ENCODE results near the gene SRXN1. TPM values are rescaled to one million over a fixed set of nuclear protein-coding genes. Genes with fewer than 3 reads are reported as not detected.

The SRXN1 gene
- total RNA-seq, 1 donor from 2014 or later = 15.4 TPM

DNA sequence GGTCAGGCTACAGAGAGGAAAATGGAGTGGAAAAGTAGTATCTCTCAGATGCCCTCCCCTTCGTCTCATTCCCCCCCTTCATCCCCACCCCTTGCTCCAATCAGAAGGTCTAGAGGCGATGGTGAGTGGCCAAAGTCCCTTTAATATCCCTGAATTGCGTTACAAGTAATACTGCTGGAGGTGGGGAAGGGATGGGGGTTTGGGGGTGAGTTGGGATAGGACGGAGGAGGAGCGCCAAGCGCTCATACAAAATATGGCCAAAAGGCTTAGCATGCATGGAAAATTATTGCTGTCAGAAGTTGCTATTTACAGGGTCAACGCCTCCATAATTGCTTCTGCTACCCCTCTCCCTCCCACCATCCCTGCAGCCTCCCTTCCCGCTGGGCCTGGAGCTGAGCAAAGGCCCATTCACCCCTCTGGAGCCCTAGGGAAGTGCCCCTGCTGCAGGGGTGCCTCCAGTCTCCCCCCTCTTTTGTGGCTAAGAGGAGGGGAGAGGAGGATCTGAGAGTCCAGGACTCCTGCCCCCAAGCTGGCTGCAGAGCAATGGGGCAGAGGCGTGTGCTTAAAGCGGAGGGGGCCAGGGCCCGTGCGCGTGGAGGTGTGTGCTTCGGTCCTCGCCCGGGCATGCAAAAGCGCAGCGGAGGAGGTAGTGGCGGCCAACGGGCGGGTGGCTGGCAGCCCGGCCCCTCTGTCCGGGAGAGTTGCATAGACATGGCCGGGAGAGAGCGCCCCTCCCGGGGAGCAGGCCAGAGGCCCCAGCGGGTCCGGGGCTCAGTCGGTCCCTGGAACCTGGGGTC, 8.7 kb upstream of the SRXN1 start:
- no peak for DNase-seq (ENCODE audit: low spot score)
- no peak for ATAC-seq
- intact Hi-C loops (cut with DNase I) = no loop called here

DNA sequence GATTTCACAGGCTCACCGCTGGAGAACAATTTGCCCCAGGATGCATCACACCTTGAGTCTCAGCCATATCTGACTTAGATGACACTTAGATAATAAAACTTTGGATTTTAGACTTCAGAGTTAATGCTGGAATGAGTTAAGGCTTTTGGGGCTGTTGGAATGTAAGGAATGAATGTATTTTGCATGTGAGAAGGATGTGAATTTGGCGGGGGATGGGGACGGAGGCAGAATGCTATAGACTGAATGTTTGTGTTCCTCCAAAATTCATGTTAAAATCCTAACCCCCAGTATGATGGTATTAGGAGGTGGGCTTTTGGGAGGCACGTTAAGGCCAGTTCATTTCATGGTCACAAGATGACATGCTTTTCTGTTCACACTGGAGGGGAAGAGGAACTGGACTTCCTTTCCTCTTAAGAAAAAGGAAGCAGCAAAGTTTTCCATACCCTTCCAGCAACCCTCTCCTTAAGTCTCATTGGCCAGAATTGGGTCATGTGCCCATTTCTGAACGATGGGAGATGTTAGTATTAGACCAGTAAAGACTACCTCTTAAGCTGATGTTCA, 5.8 kb upstream of the SRXN1 start:
- DNase-seq (ENCODE audit: low spot score) = no peak
- intact Hi-C loops (cut with DNase I) = no loop called here
- no peak for ATAC-seq

DNA sequence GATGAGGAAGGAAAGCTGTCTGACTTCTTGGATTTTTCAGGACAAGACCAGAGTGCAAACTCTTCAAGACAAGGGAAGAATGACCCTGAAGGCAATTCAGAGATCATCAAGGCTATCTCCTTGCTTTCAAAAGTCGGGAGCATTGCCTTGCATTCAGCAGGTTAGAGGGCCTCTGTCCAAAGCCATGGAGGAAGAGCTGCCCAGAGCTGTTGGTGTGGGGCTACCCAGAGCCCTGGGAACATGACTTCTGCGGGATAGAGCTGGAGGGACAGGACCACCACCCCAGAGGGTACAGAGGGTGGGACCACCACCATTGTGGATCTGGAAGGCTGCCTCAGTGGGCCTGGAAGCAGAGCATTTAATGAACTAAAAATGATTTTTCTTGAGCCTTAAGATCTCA, 5.2 kb upstream of the SRXN1 start:
- no peak for ATAC-seq
- no peak for DNase-seq (ENCODE audit: low spot score)
- intact Hi-C loops (cut with DNase I) = no loop called here

DNA sequence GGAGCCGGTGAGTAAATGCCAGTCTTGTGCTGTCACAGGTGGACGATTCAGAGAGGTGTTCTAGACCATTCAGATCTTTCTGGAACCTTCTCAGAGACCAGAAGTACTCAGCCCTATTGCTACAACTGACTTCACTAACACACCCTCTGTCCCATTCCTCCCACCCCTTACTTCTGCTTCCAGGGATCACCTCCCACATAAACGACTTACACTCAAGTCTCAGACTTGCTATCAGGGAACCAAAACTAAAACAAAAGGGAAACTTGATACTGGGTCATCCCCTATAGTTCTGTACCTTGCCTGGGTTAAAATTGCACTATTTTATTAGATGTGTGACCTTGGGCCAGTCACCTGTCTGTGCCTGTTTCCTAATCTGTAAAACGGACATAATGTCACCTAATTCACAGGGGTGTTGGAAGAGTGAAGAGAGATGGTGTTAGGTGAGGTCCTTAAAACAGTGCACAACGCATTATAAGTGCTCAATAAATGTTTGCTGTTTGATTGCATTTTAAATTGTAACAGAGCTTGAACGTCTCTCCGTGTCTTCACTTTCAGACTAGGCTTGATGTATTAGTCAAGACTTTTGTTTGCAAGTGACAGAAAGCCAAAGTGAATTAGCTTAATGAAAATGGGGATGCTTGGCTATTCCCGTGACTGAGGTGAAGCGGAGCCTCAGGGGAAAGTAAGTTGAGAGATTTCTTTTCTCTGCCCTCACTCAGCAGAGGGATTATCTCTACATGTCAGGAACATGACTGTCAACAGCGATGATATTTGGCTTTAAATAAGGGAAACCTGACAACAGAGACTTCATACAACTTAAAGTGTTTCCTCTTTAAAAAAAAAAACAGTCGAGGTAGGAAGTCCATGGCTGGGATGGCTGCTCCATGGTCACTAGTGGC, 3.0 kb upstream of the SRXN1 start:
- ATAC-seq (no peak), DNase-seq (ENCODE audit: low spot score) (no peak)
- intact Hi-C loops (cut with DNase I) = no loop called here

DNA sequence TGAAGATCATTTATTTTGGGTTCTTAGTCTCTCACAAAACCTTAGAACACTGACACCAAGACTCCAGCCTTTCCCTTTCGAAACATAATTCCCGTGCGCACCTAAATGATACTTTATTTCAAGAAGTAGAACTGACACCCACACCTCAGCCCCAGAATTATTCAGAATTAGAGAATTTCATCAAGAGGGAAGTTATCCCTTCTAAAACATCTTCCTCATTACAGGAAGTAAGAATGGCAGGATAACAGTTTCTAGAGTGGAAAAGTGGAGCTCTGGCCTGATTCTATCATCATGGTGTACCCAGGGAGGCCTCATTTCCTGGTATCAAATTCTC, 1.4 kb upstream of the SRXN1 start:
- DNase-seq (ENCODE audit: low spot score) (no peak), ATAC-seq (no peak)
- intact Hi-C loops (cut with DNase I) = no loop called here

DNA sequence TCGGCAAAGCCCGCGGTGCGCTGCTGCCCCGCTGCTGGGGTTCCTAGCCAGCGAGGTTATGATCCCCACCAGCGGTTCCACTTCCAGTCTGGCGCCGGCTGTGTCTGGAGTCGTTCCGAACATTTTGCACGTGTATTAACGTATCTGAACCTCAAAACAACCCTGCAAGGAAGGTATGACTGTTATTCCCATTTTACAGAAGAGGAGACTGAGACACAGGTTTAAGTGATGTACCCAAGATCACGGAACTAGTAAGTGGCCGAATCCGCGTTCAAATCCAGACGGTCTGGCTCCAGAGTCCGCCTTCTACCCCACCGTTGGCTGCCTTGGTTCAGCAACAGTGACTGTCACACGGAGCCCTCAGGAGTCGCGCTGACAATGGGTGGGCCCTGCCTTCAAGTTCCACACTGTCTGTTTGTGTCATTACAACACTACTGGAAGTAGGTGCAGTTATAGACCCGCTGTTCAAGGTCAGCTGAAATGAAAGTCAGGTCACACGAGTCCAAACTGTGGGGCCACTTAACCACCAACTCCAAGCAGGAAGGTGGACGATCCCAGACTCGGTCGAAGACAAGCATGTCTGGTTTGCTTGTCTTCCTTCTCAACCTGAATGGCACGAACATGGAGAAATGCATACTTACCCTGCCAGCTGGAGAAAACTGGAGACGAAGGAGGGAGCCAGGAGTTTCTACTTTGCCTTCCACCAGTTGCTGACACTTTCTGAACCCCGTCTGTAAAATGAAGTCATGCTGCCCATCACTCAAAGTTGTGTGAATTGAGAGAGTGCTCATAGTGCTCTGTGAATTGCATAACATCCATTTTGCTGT, 803 bp upstream of the SRXN1 start:
- ATAC-seq = no peak
- intact Hi-C loops (cut with DNase I) = no loop called here
- no peak for DNase-seq (ENCODE audit: low spot score)

GRCh38 chr20:652615-653109, 338 bp downstream of the SRXN1 start:
- DNase-seq (ENCODE audit: low spot score) = peak; percentile 69
- peak; percentile 28 for ATAC-seq
- intact Hi-C loops (cut with DNase I) = no loop called here

- ATAC-seq = peak; percentile 6
- DNase-seq (ENCODE audit: low spot score) = no peak
- intact Hi-C loops (cut with DNase I) = no loop called here
These were observed 1.0 kb downstream of the SRXN1 start for GRCh38 chr20:651713-652614.

DNA sequence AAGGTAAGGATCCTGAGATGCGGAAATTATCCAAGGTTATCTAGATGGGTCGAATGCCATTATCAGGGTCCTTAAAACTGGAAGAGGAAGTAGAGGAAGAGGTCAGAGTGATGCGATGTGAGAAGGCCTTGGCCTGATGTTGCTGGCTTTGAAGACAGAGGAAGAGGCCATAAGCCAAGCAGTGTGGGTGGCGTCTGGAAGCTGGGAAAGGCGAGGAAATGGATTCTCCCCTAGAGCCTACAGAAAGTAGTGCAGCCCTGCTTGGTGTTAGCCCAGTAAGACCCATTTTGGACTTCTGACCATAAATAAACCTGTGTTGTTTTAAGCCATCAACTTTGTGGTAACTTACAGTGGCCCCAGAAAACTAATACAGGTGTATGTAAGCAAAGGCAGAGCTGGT, 2.0 kb downstream of the SRXN1 start:
- no peak for ATAC-seq
- no peak for DNase-seq (ENCODE audit: low spot score)
- intact Hi-C loops (cut with DNase I) = no loop called here

GRCh38 chr20:650281-650680, 2.7 kb downstream of the SRXN1 start:
- intact Hi-C loops (cut with DNase I) = no loop called here
- DNase-seq (ENCODE audit: low spot score) (no peak), ATAC-seq (no peak)

DNA sequence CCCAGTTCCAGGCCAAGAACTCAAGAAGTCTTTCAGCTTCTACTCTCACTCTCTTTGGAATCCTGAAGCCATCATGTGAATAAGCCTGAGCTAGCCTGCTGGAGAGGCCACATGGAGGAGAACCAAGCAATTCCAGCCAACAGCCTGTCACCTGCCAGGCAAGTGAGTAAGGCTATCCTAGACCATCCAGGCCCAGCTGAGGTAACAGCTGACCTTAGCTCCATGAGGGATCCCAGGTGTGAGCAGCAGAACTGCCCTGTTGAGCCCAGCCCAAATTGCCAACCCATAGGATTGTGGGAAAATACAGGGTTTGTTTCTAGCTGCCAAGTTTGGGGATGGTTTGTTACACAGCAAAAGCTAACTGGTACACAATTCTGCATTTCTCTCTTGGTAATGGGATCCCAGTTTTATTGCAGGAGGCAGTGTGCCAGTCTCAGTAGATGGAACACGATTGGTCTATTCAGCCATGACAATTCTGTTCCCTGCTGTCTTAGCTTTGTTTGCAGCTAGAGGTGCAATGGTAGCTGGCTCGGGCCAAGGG, 5.5 kb downstream of the SRXN1 start:
- intact Hi-C loops (cut with DNase I) = loop anchor here (10.0 kb wide), 1 partner anchor 83 kb away; no protein-coding TSS in a partner anchor
- ATAC-seq (no peak), DNase-seq (ENCODE audit: low spot score) (no peak)

DNA sequence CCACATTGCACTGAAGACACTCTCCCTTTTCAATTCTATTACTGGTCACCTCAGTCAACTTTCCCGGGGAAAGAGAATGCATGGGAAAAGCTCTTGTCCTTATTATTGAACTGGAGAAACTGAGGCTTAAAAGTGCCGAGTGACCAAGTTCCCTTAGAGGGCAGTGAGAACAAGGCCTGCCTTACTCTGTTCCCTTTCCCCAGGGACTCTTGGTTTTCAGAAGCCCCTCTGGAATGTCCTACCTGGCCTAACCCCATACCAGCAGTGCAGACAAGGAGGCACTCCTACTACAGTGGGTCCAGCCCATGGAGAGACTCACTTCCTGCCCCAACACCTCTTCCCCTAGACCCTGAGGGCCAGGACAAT, 6.1 kb downstream of the SRXN1 start:
- no peak for ATAC-seq
- intact Hi-C loops (cut with DNase I) = loop anchor here (10.0 kb wide), 1 partner anchor 82 kb away; no protein-coding TSS in a partner anchor
- DNase-seq (ENCODE audit: low spot score) = no peak

- intact Hi-C loops (cut with DNase I) = loop anchor here (10.0 kb wide), 1 partner anchor 81 kb away; no protein-coding TSS in a partner anchor
- ATAC-seq = no peak
- DNase-seq (ENCODE audit: low spot score) = no peak
These were observed 6.7 kb downstream of the SRXN1 start for GRCh38 chr20:646107-646867.

DNA sequence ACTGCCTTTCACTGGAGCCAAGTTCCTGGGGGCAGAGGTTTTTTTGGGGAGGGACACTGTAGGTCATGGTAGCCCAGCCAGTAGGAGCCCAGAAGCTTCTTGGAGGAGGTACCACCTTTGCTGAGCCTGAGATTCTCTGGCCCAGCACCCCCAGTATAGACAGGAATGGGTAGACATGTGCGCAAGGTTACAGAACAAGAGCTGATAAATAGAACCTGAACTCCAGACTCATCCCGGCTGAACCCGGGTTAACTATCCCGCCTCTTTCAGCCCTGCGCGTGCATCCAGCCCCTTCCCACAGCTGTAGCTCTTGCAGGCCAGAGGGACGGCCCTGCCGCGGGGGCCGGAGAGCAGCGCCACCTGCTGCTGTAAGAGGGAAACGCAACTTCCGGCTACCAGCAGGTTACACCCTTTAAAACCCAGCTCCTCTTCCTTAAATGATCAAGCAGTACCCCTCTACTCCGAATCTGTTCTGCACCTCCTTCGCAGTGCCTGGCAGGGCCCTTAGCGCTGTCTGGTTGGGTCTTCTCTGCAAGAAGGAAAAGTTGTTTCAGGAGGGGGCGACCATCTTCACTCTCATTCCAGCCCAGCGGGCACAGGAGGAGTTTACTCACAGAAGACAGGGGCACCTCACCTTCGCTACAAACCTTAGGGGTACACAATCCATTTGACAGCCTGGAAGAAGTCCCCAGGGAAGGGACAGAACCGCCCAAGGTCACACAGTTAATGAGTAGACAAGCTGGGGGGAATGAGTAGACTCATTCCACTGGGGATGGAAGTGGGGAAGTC, 7.5 kb downstream of the SRXN1 start:
- intact Hi-C loops (cut with DNase I) = loop anchor here (10.0 kb wide), 1 partner anchor 81 kb away; no protein-coding TSS in a partner anchor
- peak; percentile 77 for ATAC-seq
- peak; percentile 79 for DNase-seq (ENCODE audit: low spot score)

DNA sequence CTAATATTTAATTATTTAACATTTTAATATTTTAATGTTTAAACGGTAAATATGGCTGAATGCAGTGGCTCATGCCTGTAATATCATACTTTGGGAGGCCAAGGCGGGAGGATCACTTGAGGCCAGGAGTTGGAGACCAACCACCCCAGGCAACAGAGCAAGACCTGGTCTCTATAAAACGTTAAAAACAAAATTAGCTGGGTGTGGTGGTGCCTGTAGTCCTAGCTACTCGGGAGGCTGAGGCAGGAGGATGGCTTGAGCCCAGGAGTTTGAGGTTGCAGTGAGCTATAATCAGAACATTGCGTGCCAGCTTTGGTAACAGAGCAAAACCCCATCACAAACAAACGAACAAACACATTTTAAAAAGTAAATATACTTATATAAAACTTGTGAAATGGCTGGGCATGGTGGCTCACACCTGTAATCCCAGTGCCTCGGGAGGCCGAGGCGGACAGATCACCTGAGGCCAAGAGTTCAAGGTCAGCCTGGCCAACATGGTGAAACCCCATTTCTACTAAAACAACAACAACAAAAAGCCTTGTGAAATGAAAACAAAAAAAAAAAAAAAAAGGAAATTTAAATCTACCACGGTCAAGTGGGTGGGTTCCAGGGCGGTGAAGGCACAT, 8.2 kb downstream of the SRXN1 start:
- DNase-seq (ENCODE audit: low spot score) (no peak), ATAC-seq (no peak)
- intact Hi-C loops (cut with DNase I) = loop anchor here (10.0 kb wide), 1 partner anchor 80 kb away; no protein-coding TSS in a partner anchor
